ENCODE results near the gene TRAF2. TPM values are rescaled to one million over a fixed set of nuclear protein-coding genes. Genes with fewer than 3 reads are reported as not detected.

Gene TRAF2
- total and polyA plus RNA-seq, 2 donors from 2014 or later: 11.4 to 16.9 TPM

- intact Hi-C loops (cut with DNase I): no loop called here
- no peak for TF ChIP-seq CTCF (IDR thresholded peaks at IDR 0.05; ENCODE audit: borderline replicate concordance, extremely low read depth, insufficient read depth)
- peak overlapping the region in 1 of 2 donors; percentile 32 for H3K27ac ChIP-seq (ENCODE audit: low read depth in 2 of 2, low read length in 2 of 2)
- H3K4me1 ChIP-seq (ENCODE audit: control insufficient read depth in 2 of 3, insufficient read depth in 2 of 3, low read depth in 1 of 3, low read length in 3 of 3): peaks cover 0 to 18% (median 12%) of the 10 kb centered on the region in 3 donors
- H3K36me3 ChIP-seq (ENCODE audit: control insufficient read depth in 2 of 3, insufficient read depth in 3 of 3, low read length in 3 of 3): peaks cover 0 to 22% (median 12%) of the 10 kb centered on the region in 3 donors
- no peaks in the 10 kb centered on the region for H3K9me3 ChIP-seq (ENCODE audit: control insufficient read depth in 2 of 3, insufficient read depth in 1 of 3, low read length in 3 of 3)
- peak in 1 of 5 donors; percentile 80 for DNase-seq
- H3K9ac ChIP-seq (ENCODE audit: low read length in 3 of 3): no peak overlapping the region
- H3K27me3 ChIP-seq (ENCODE audit: control insufficient read depth, insufficient read depth, low read length): no peaks in the 10 kb centered on the region
- no peak for FAIRE-seq
- no peak overlapping the region for H3K4me3 ChIP-seq (ENCODE audit: low read length in 3 of 3)
Measured at GRCh38 chr9:136858844-136859757, 27.2 kb upstream of the TRAF2 start.

DNA sequence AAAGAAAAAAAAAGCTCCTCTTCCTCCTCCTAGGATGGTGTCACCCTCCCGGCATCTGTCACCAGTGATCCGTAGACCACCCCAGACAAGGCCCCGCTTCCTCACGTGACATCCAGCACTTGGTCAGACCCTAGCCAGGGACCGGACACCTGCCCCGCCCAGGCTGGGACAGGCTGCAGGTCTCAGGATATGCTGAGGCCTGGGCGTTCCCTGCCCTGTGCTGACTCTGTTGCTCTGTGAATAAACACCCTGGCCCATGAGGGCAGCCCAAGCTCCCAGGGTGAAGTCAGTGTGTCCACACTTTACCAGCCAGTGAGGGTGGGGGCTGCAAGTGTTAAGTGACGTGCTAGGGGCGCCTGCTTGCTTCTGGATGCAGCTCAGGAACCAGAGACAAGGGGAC is 25.8 kb upstream of the TRAF2 start:
- FAIRE-seq (no peak), DNase-seq (no peak)
- intact Hi-C loops (cut with DNase I): no loop called here

GRCh38 chr9:136860933-136861873 is 25.1 kb upstream of the TRAF2 start:
- H3K27ac ChIP-seq (ENCODE audit: low read depth in 2 of 2, low read length in 2 of 2): no peak overlapping the region
- H3K27me3 ChIP-seq (ENCODE audit: control insufficient read depth, insufficient read depth, low read length): no peaks in the 10 kb centered on the region
- H3K36me3 ChIP-seq (ENCODE audit: control insufficient read depth in 2 of 3, insufficient read depth in 3 of 3, low read length in 3 of 3): peaks cover 0 to 23% (median 12%) of the 10 kb centered on the region in 3 donors
- H3K4me1 ChIP-seq (ENCODE audit: control insufficient read depth in 2 of 3, insufficient read depth in 2 of 3, low read depth in 1 of 3, low read length in 3 of 3): peaks cover 0 to 24% (median 19%) of the 10 kb centered on the region in 3 donors
- no peaks in the 10 kb centered on the region for H3K9me3 ChIP-seq (ENCODE audit: control insufficient read depth in 2 of 3, insufficient read depth in 1 of 3, low read length in 3 of 3)
- FAIRE-seq (no peak), DNase-seq (no peak)
- TF ChIP-seq CTCF (IDR thresholded peaks at IDR 0.05; ENCODE audit: borderline replicate concordance, extremely low read depth, insufficient read depth): no peak
- intact Hi-C loops (cut with DNase I): no loop called here
- H3K4me3 ChIP-seq (ENCODE audit: low read length in 3 of 3): no peak overlapping the region
- H3K9ac ChIP-seq (ENCODE audit: low read length in 3 of 3): no peak overlapping the region

More for the DNA sequence above, 25.8 kb upstream of the TRAF2 start:
- Histone ChIP-seq H3K4me3 (ENCODE audit: low read length in 3 of 3) (no peak overlapping the region), H3K4me1 (ENCODE audit: control insufficient read depth in 2 of 3, insufficient read depth in 2 of 3, low read depth in 1 of 3, low read length in 3 of 3) (peaks cover 0 to 27% (median 19%) of the 10 kb centered on the region in 3 donors), H3K9me3 (ENCODE audit: control insufficient read depth in 2 of 3, insufficient read depth in 1 of 3, low read length in 3 of 3) (no peaks in the 10 kb centered on the region), H3K36me3 (ENCODE audit: control insufficient read depth in 2 of 3, insufficient read depth in 3 of 3, low read length in 3 of 3) (peaks cover 0 to 23% (median 12%) of the 10 kb centered on the region in 3 donors), H3K27me3 (ENCODE audit: control insufficient read depth, insufficient read depth, low read length) (no peaks in the 10 kb centered on the region), H3K9ac (ENCODE audit: low read length in 3 of 3) (no peak overlapping the region), H3K27ac (ENCODE audit: low read depth in 2 of 2, low read length in 2 of 2) (no peak overlapping the region)
- no peak for TF ChIP-seq CTCF (IDR thresholded peaks at IDR 0.05; ENCODE audit: borderline replicate concordance, extremely low read depth, insufficient read depth)

Data from kidney (tissue), 14 donors.